ENCODE data around the gene PHAF1.

Gene PHAF1

DNA sequence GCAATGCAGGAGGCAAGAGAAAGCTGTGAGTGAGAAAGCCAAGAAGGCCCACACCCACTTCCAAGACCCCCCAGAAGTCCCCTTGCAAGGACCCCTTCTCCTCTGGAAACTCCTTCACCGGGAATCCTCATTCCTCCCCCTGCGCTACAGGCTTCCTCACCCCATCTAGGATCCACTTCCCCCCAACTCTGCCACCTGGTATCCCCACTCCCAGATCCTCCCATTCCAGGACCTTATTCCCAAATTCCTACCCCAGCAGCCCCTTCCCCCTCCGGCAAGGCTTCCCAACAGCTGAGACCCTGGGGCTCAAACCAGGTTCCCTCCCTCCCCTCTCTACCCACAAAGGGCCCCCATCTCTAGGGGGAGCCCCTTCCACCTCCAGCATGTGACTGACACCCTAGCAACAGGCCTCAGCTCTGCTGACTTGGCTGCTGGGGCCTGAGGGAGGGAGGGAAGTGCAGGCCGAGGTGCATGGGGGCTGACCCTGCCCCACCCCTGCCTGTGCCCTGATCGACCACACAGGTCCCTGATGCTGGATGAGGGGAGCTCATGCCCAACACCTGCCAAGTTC is 56.9 kb downstream of the PHAF1 start:
- Histone ChIP-seq H3K9ac (ENCODE audit: low read depth, low read length) (no peak overlapping the region), H4K20me1 (ENCODE audit: insufficient read depth, low read length) (peaks cover 6% of the 10 kb centered on the region), H3K4me1 (ENCODE audit: insufficient read depth, low read length) (peaks cover 25% of the 10 kb centered on the region), H3K4me3 (ENCODE audit: low read depth in 1 of 2, low read length in 2 of 2) (no peak overlapping the region), H3K79me2 (ENCODE audit: insufficient read depth, low read length) (0 out of 2 replicates have a peak, but pooled peaks cover 2% of the 10 kb centered on the region), H3K27ac (ENCODE audit: low read length) (no peak overlapping the region), H3K4me2 (ENCODE audit: insufficient read depth, low read length) (no peak overlapping the region), H2AFZ (ENCODE audit: low read depth, low read length) (no peak overlapping the region), H3K36me3 (ENCODE audit: insufficient read depth, low read length) (no peaks in the 10 kb centered on the region), H3K27me3 (ENCODE audit: insufficient read depth, low read length, poor library complexity) (no peaks in the 10 kb centered on the region), H3K9me3 (ENCODE audit: insufficient read depth, low read length, severe bottlenecking) (no peaks in the 10 kb centered on the region)
- TF ChIP-seq, protein P1, sequence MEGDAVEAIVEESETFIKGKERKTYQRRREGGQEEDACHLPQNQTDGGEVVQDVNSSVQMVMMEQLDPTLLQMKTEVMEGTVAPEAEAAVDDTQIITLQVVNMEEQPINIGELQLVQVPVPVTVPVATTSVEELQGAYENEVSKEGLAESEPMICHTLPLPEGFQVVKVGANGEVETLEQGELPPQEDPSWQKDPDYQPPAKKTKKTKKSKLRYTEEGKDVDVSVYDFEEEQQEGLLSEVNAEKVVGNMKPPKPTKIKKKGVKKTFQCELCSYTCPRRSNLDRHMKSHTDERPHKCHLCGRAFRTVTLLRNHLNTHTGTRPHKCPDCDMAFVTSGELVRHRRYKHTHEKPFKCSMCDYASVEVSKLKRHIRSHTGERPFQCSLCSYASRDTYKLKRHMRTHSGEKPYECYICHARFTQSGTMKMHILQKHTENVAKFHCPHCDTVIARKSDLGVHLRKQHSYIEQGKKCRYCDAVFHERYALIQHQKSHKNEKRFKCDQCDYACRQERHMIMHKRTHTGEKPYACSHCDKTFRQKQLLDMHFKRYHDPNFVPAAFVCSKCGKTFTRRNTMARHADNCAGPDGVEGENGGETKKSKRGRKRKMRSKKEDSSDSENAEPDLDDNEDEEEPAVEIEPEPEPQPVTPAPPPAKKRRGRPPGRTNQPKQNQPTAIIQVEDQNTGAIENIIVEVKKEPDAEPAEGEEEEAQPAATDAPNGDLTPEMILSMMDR (IDR thresholded peaks at IDR 0.05; ENCODE audit: borderline replicate concordance, extremely low read depth, low read length, poor library complexity, severe bottlenecking): no peak
- no peak for TF ChIP-seq EZH2 (IDR thresholded peaks at IDR 0.05; ENCODE audit: borderline replicate concordance, low read depth, low read length, severe bottlenecking)
- no peak for ATAC-seq (ENCODE audit: insufficient read depth, low read depth)
- no peak for DNase-seq

DNA sequence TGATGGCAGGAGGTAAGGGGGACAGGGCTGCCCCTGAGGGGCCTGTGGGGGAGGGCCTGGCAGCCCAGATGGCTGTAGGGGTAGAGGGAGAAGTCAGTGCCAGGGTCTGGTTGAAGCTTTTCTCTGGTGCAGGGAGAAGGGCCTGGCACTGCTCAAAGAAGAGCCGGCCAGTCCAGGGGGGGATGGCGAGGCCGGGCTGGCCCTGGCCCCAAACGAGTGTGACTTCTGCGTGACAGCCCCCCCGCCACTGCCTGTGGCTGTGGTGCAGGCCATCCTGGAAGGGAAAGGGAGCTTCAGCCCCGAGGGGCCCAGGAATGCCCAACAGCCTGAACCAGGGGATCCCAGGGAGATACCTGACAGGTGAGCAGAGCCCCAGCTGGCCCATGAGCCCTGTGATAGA is 57.8 kb downstream of the PHAF1 start:
- TF ChIP-seq, protein P1 (IDR thresholded peaks at IDR 0.05; ENCODE audit: borderline replicate concordance, extremely low read depth, low read length, poor library complexity, severe bottlenecking): no peak
- no peak for TF ChIP-seq EZH2 (IDR thresholded peaks at IDR 0.05; ENCODE audit: borderline replicate concordance, low read depth, low read length, severe bottlenecking)
- Histone ChIP-seq H3K36me3 (ENCODE audit: insufficient read depth, low read length) (no peaks in the 10 kb centered on the region), H3K9me3 (ENCODE audit: insufficient read depth, low read length, severe bottlenecking) (no peaks in the 10 kb centered on the region), H3K27ac (ENCODE audit: low read length) (no peak overlapping the region), H2AFZ (ENCODE audit: low read depth, low read length) (no peak overlapping the region), H3K4me1 (ENCODE audit: insufficient read depth, low read length) (peaks cover 21% of the 10 kb centered on the region), H3K4me3 (ENCODE audit: low read depth in 1 of 2, low read length in 2 of 2) (no peak overlapping the region), H3K79me2 (ENCODE audit: insufficient read depth, low read length) (no peaks in the 10 kb centered on the region), H3K9ac (ENCODE audit: low read depth, low read length) (no peak overlapping the region), H4K20me1 (ENCODE audit: insufficient read depth, low read length) (peaks cover 6% of the 10 kb centered on the region), H3K27me3 (ENCODE audit: insufficient read depth, low read length, poor library complexity) (no peaks in the 10 kb centered on the region), H3K4me2 (ENCODE audit: insufficient read depth, low read length) (no peak overlapping the region)
- DNase-seq (no peak), ATAC-seq (ENCODE audit: insufficient read depth, low read depth) (no peak)

DNA sequence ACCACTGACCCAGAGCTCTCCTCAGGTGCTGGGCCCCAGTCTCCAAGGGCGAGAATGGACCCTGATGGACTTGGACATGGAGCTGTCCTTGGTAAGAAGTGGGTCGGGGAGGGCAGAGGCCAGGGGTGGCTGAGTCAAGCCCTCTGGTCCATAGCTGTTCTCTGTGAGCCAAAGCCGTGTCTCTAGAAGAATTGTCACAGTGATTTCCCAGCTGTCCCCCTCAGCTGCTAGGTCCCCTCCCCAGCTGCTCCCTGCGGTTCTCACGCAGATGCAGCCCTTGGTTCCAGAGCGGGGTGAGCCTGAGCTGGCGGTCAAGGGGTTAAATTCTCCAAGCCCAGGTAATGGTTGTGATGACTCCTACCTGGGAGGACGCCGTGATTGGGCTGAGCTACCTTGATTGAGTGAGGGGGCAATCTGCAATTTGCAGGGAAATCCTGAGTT is 59.3 kb downstream of the PHAF1 start:
- Histone ChIP-seq H3K4me3 (ENCODE audit: low read depth in 1 of 2, low read length in 2 of 2) (no peak overlapping the region; a peak in 1 of 4 replicates), H3K9ac (ENCODE audit: low read depth, low read length) (peak overlapping the region; percentile 45; the same call in 1 of the 2 replicates)
- no peak for DNase-seq

More for the DNA sequence above, 59.3 kb downstream of the PHAF1 start:
- Histone ChIP-seq H3K4me2 (ENCODE audit: insufficient read depth, low read length) (peak overlapping the region; percentile 63), H3K27ac (ENCODE audit: low read length) (no peak overlapping the region), H3K36me3 (ENCODE audit: insufficient read depth, low read length) (no peaks in the 10 kb centered on the region), H3K9me3 (ENCODE audit: insufficient read depth, low read length, severe bottlenecking) (no peaks in the 10 kb centered on the region), H3K4me1 (ENCODE audit: insufficient read depth, low read length) (peaks cover 23% of the 10 kb centered on the region), H2AFZ (ENCODE audit: low read depth, low read length) (no peak overlapping the region), H3K79me2 (ENCODE audit: insufficient read depth, low read length) (no peaks in the 10 kb centered on the region), H3K27me3 (ENCODE audit: insufficient read depth, low read length, poor library complexity) (peaks cover under 1% of the 10 kb centered on the region), H4K20me1 (ENCODE audit: insufficient read depth, low read length) (peaks cover 10% of the 10 kb centered on the region)
- TF ChIP-seq EZH2 (IDR thresholded peaks at IDR 0.05; ENCODE audit: borderline replicate concordance, low read depth, low read length, severe bottlenecking): no peak
- TF ChIP-seq, protein P1 (IDR thresholded peaks at IDR 0.05; ENCODE audit: borderline replicate concordance, extremely low read depth, low read length, poor library complexity, severe bottlenecking): no peak
- ATAC-seq (ENCODE audit: insufficient read depth, low read depth): no peak

Data from DND-41 (cell line).